Measurements from ENCODE around the gene CDO1. TPM values are rescaled to one million over a fixed set of nuclear protein-coding genes. Genes with fewer than 3 reads are reported as not detected.

Gene CDO1
- total RNA-seq, 1 donor from 2014 or later = 21.9 TPM

DNA sequence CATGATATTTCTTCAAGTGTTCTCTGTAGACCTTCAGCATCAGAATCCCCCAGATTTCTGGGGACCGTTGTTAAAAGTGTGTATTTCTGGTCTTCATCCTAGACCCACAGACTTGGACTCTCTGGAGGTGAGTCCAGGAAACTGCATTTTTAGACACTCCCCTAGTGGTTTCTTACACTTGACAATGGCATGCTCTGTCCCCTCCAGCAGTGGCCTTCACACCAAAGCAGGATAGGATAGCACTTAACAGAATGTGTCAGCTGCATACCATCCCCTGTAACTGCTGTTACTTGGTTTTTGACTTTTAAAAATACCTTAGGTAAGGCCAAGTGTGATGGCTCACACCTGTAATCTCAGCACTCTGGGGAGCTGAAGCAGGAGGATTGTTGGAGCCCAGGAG lies 20.8 kb downstream of the CDO1 start:
- no peak overlapping the region for H3K4me3 ChIP-seq
- no peaks in the 10 kb centered on the region for H3K4me1 ChIP-seq
- H3K36me3 ChIP-seq = no peaks in the 10 kb centered on the region
- no peak for DNase-seq (ENCODE audit: low spot score)
- no peak overlapping the region for H3K4me2 ChIP-seq
- no peak overlapping the region for H3K9ac ChIP-seq
- H3F3A ChIP-seq (ENCODE audit: low read depth) = no peaks in the 10 kb centered on the region
- H3K9me3 Mint-ChIP-seq = no peaks in the 10 kb centered on the region
- no peak overlapping the region for H2AFZ ChIP-seq (replicated peaks)
- H3K4me1 Mint-ChIP-seq = no peaks in the 10 kb centered on the region
- H3K27ac Mint-ChIP-seq = no peak overlapping the region
- H4K20me1 ChIP-seq (ENCODE audit: low read depth) = no peaks in the 10 kb centered on the region
- H3K27ac ChIP-seq = no peak overlapping the region
- H3K27me3 ChIP-seq = no peaks in the 10 kb centered on the region
- no peak for TF ChIP-seq EZH2phosphoT487 (IDR thresholded peaks at IDR 0.05)
- TF ChIP-seq CTCF (IDR thresholded peaks at IDR 0.05) = no peak
- TF ChIP-seq EZH2 (IDR thresholded peaks at IDR 0.05) = no peak
- H3K9me3 ChIP-seq (ENCODE audit: low read depth) = no peaks in the 10 kb centered on the region
- H3K36me3 Mint-ChIP-seq = peaks cover 2% of the 10 kb centered on the region
- H3K4me3 Mint-ChIP-seq = no peak overlapping the region
- H3K27me3 Mint-ChIP-seq (ENCODE audit: insufficient read depth, low read depth) = no peaks in the 10 kb centered on the region
- no peaks in the 10 kb centered on the region for H3K79me2 ChIP-seq (ENCODE audit: low read depth)

GRCh38 chr5:115788440-115788839 lies 28.0 kb downstream of the CDO1 start:
- Histone ChIP-seq H3K27me3 (no peaks in the 10 kb centered on the region), H3K36me3 (no peaks in the 10 kb centered on the region), H3F3A (ENCODE audit: low read depth) (no peaks in the 10 kb centered on the region), H3K9ac (no peak overlapping the region), H3K4me2 (no peak overlapping the region), H3K27ac (no peak overlapping the region), H2AFZ (replicated peaks) (no peak overlapping the region), H3K4me1 (no peaks in the 10 kb centered on the region), H3K79me2 (ENCODE audit: low read depth) (no peaks in the 10 kb centered on the region), H3K9me3 (ENCODE audit: low read depth) (no peaks in the 10 kb centered on the region), H4K20me1 (ENCODE audit: low read depth) (no peaks in the 10 kb centered on the region), H3K4me3 (no peak overlapping the region)
- H3K36me3 Mint-ChIP-seq = no peaks in the 10 kb centered on the region
- no peak overlapping the region for H3K4me3 Mint-ChIP-seq
- no peak for DNase-seq (ENCODE audit: low spot score)
- H3K27me3 Mint-ChIP-seq (ENCODE audit: insufficient read depth, low read depth) = no peaks in the 10 kb centered on the region
- peaks cover 13% of the 10 kb centered on the region for H3K4me1 Mint-ChIP-seq
- no peak overlapping the region for H3K27ac Mint-ChIP-seq
- TF ChIP-seq EZH2 (IDR thresholded peaks at IDR 0.05) (no peak), EZH2phosphoT487 (IDR thresholded peaks at IDR 0.05) (no peak), CTCF (IDR thresholded peaks at IDR 0.05) (no peak)
- H3K9me3 Mint-ChIP-seq = no peaks in the 10 kb centered on the region

DNA sequence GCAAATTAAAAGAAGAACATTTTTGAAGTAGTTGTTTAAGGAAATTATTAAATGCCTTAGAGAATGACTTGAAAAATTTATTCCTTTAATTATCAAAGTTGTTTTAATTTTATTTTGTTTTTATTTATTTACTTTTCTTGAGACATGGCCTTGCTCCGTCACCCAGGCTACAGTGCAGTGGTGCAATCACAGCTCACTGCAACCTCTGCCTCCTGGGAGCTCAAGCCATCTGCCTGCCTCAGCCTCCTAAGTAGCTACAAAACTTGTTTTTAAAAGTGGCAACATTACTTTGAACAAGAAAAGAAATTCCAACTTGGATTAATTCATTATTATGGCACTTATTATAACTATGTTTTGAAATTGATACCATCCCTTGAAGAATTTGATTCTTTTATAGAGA lies 29.0 kb downstream of the CDO1 start:
- no peaks in the 10 kb centered on the region for H3F3A ChIP-seq (ENCODE audit: low read depth)
- H3K9me3 ChIP-seq (ENCODE audit: low read depth) = no peaks in the 10 kb centered on the region
- Mint-ChIP-seq H3K36me3 (no peaks in the 10 kb centered on the region), H3K4me3 (no peak overlapping the region), H3K9me3 (no peaks in the 10 kb centered on the region), H3K27me3 (ENCODE audit: insufficient read depth, low read depth) (no peaks in the 10 kb centered on the region), H3K27ac (no peak overlapping the region), H3K4me1 (peaks cover 13% of the 10 kb centered on the region)
- H3K79me2 ChIP-seq (ENCODE audit: low read depth) = no peaks in the 10 kb centered on the region
- no peak overlapping the region for H3K27ac ChIP-seq
- no peaks in the 10 kb centered on the region for H3K4me1 ChIP-seq
- no peaks in the 10 kb centered on the region for H3K36me3 ChIP-seq
- DNase-seq (ENCODE audit: low spot score) = no peak
- H3K4me2 ChIP-seq = no peak overlapping the region
- H3K27me3 ChIP-seq = no peaks in the 10 kb centered on the region
- H3K4me3 ChIP-seq = no peak overlapping the region
- TF ChIP-seq EZH2phosphoT487 (IDR thresholded peaks at IDR 0.05) (no peak), EZH2 (IDR thresholded peaks at IDR 0.05) (no peak), CTCF (IDR thresholded peaks at IDR 0.05) (no peak)
- no peak overlapping the region for H2AFZ ChIP-seq (replicated peaks)
- H4K20me1 ChIP-seq (ENCODE audit: low read depth) = no peaks in the 10 kb centered on the region
- H3K9ac ChIP-seq = no peak overlapping the region
